H1 (cell line): ENCODE measurements around the gene ANKRD24.

Source experiments
- BRCA1 ChIP-seq: IDR thresholded peaks from 2 replicates; pipeline ENCODE4 v1.6.1; 2012; ENCODE audit warnings: low read depth, low read length, improper control_type of control experiment
- EP300 ChIP-seq, 2 experiments: IDR thresholded peaks; 1 replicate in 1 of 2; 2 replicates in 1 of 2; pipeline ENCODE4 v1.6.1; 2011 to 2012; ENCODE audit warnings: low read depth in 2 of 2, low read length in 2 of 2, mild to moderate bottlenecking in 2 of 2, borderline replicate concordance in 1 of 2, inconsistent platforms in 1 of 2, moderate library complexity in 1 of 2
- EZH2 ChIP-seq: fragments of 200-600 bp; sonication (generic); IDR thresholded peaks from 2 replicates; pipeline ENCODE4 v1.7.1; 2012; ENCODE audit warnings: low read depth, mild to moderate bottlenecking, moderate library complexity, low read length, inconsistent platforms; ENCODE audit not compliant: severe bottlenecking
- KDM1A ChIP-seq: fragments of 200-600, 300-600 bp; sonication (generic); IDR thresholded peaks from 2 replicates; pipeline ENCODE4 v1.7.1; 2016; ENCODE audit warnings: mild to moderate bottlenecking, low read length, borderline replicate concordance
- TF ChIP-seq, protein P1 (sequence below), 3 experiments: IDR thresholded peaks; 1 replicate in 2 of 3; 2 replicates in 1 of 3; pipeline versions ENCODE4 v1.5.1 to v1.6.1; 2011; ENCODE audit warnings: low read length in 3 of 3, mild to moderate bottlenecking in 3 of 3, inconsistent platforms in 2 of 3, low read depth in 1 of 3, moderate library complexity in 1 of 3; ENCODE audit not compliant: insufficient read depth in 1 of 3; ENCODE audit errors: control extremely low read depth in 1 of 3

DNA sequence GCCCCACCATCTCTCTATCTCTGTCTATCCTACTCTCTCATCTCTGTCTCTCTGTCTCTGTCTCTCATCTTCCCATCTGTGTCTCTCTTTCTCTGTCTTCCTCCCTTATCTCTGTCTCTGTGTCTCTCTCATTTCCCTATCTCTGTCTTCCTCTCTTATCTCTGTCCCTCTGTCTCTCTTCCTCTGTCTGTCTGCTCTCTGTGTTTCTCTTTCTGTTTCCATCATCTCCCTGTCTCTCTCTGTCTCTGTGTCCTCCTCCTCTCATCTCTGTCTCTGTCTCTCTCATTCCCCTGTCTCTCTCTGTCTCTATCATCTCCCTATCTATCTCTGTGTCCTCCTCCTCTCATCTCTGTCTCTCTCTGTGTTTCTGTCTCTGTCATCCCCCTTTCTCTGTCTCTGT lies 45.3 kb downstream of the ANKRD24 start:
- TF ChIP-seq EZH2 (no peak), KDM1A (no peak), BRCA1 (no peak), EP300 (IDR thresholded peaks at IDR 0.05; ENCODE audit: borderline replicate concordance in 1 of 2, low read depth in 2 of 2, low read length in 2 of 2) (no peak)
- TF ChIP-seq, protein P1, sequence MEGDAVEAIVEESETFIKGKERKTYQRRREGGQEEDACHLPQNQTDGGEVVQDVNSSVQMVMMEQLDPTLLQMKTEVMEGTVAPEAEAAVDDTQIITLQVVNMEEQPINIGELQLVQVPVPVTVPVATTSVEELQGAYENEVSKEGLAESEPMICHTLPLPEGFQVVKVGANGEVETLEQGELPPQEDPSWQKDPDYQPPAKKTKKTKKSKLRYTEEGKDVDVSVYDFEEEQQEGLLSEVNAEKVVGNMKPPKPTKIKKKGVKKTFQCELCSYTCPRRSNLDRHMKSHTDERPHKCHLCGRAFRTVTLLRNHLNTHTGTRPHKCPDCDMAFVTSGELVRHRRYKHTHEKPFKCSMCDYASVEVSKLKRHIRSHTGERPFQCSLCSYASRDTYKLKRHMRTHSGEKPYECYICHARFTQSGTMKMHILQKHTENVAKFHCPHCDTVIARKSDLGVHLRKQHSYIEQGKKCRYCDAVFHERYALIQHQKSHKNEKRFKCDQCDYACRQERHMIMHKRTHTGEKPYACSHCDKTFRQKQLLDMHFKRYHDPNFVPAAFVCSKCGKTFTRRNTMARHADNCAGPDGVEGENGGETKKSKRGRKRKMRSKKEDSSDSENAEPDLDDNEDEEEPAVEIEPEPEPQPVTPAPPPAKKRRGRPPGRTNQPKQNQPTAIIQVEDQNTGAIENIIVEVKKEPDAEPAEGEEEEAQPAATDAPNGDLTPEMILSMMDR (IDR thresholded peaks at IDR 0.05; ENCODE audit: control extremely low read depth in 1 of 3, insufficient read depth in 1 of 3, low read depth in 1 of 3, low read length in 3 of 3), result no peak
